Muscle of leg (tissue), 11 donors: ENCODE results near the gene KDM3B. TPM values are rescaled to one million over a fixed set of nuclear protein-coding genes. Genes with fewer than 3 reads are reported as not detected.

Experiments used
- DNase-seq: peaks from one replicate; pipeline ENCODE4 v3.0.0; 2013
- H3K27ac ChIP-seq: one replicate; pipeline ENCODE4 v1.5.1; 2013; ENCODE audit warnings: mild to moderate bottlenecking, low read length, control low read depth
- H3K27me3 ChIP-seq: one replicate; pipeline ENCODE4 v1.6.1; 2013; ENCODE audit warnings: low read length; ENCODE audit not compliant: control insufficient read depth, insufficient read depth
- H3K36me3 ChIP-seq: one replicate; pipeline ENCODE4 v1.6.1; 2013; ENCODE audit warnings: low read length; ENCODE audit not compliant: control insufficient read depth, insufficient read depth
- H3K4me1 ChIP-seq: one replicate; pipeline ENCODE4 v1.6.1; 2013; ENCODE audit warnings: low read length; ENCODE audit not compliant: control insufficient read depth, insufficient read depth
- H3K4me3 ChIP-seq: one replicate; pipeline ENCODE4 v1.5.1; 2013; ENCODE audit warnings: low read length, control low read depth
- H3K9me3 ChIP-seq: replicated peaks from 2 replicates; pipeline ENCODE4 v1.6.1; 2013; ENCODE audit warnings: low read depth, low read length; ENCODE audit not compliant: control insufficient read depth
- WGBS: methylation state at CpG from one replicate; pipeline ENCODE4 v1.1.5; 2013; ENCODE audit warnings: missing lambda C conversion rate; ENCODE audit not compliant: insufficient coverage; 5-methylcytosine and 5-hydroxymethylcytosine counted together
- polyA plus RNA-seq, 8 donors: library from polyadenylated mRNA; unstranded; fragments of 120-200 nt; gene quantifications; one replicate each; pipeline versions ENCODE4 v1.2.1 to v1.2.3, GENCODE V29; 2013; ENCODE audit warnings: inconsistent platforms in 1 of 8, low replicate concordance in 1 of 8; ENCODE audit not compliant: insufficient read length in 8 of 8, insufficient read depth in 1 of 8
- total RNA-seq: library from RNA; stranded (reverse); fragments of 120-200 nt; gene quantifications from one replicate; pipeline ENCODE4 v1.2.4, GENCODE V29; 2013

KDM3B gene
- total and polyA plus RNA-seq, 9 donors: 44.0 to 65.9 (median 55.1) TPM

- H3K27ac ChIP-seq: no peak overlapping the region
- H3K36me3 ChIP-seq: peaks cover 67% of the 10 kb centered on the region
- no peak for DNase-seq
- no peaks in the 10 kb centered on the region for H3K9me3 ChIP-seq
- WGBS: 92% methylated on average over 26 of the region's 32 CpGs
- H3K27me3 ChIP-seq: no peaks in the 10 kb centered on the region
- H3K4me3 ChIP-seq: no peak overlapping the region
- H3K4me1 ChIP-seq: peaks cover 15% of the 10 kb centered on the region
Observed at GRCh38 chr5:138344887-138345622, 7.4 kb upstream of the KDM3B start.

GRCh38 chr5:138346889-138347288, 5.6 kb upstream of the KDM3B start:
- Histone ChIP-seq H3K27me3 (no peaks in the 10 kb centered on the region), H3K36me3 (peaks cover 54% of the 10 kb centered on the region), H3K4me3 (no peak overlapping the region), H3K4me1 (peaks cover 7% of the 10 kb centered on the region), H3K9me3 (no peaks in the 10 kb centered on the region), H3K27ac (no peak overlapping the region)
- no peak for DNase-seq
- whole genome bisulfite sequencing: 91% methylated on average over 13 of the region's 14 CpGs

GRCh38 chr5:138349852-138350562, 2.5 kb upstream of the KDM3B start:
- Histone ChIP-seq H3K36me3 (peaks cover 39% of the 10 kb centered on the region), H3K27ac (peak overlapping the region; percentile 31), H3K4me3 (no peak overlapping the region), H3K4me1 (peaks cover 14% of the 10 kb centered on the region), H3K9me3 (peaks cover 4% of the 10 kb centered on the region), H3K27me3 (no peaks in the 10 kb centered on the region)
- peak; percentile 41 for DNase-seq
- no CpG with 5 or more reads among the region's 1 CpG for WGBS

- H3K27me3 ChIP-seq: no peaks in the 10 kb centered on the region
- H3K27ac ChIP-seq: no peak overlapping the region
- no peak for DNase-seq
- H3K4me3 ChIP-seq: no peak overlapping the region
- H3K36me3 ChIP-seq: peaks cover 34% of the 10 kb centered on the region
- peaks cover 15% of the 10 kb centered on the region for H3K4me1 ChIP-seq
- H3K9me3 ChIP-seq: peaks cover 4% of the 10 kb centered on the region
Observed at GRCh38 chr5:138350563-138350890, 2.0 kb upstream of the KDM3B start.

GRCh38 chr5:138351056-138351455, 1.4 kb upstream of the KDM3B start:
- no peak for DNase-seq
- Histone ChIP-seq H3K4me1 (peaks cover 15% of the 10 kb centered on the region), H3K36me3 (peaks cover 28% of the 10 kb centered on the region), H3K4me3 (no peak overlapping the region), H3K27me3 (no peaks in the 10 kb centered on the region), H3K27ac (no peak overlapping the region), H3K9me3 (peaks cover 4% of the 10 kb centered on the region)
- WGBS: no CpG with 5 or more reads among the region's 1 CpG

GRCh38 chr5:138351517-138351916, 968 bp upstream of the KDM3B start:
- H3K36me3 ChIP-seq: peaks cover 25% of the 10 kb centered on the region
- peaks cover 4% of the 10 kb centered on the region for H3K9me3 ChIP-seq
- H3K27me3 ChIP-seq: no peaks in the 10 kb centered on the region
- no peak overlapping the region for H3K4me3 ChIP-seq
- H3K4me1 ChIP-seq: peaks cover 15% of the 10 kb centered on the region
- no peak for DNase-seq
- H3K27ac ChIP-seq: no peak overlapping the region

GRCh38 chr5:138352722-138353559, 456 bp downstream of the KDM3B start:
- H3K27me3 ChIP-seq: no peaks in the 10 kb centered on the region

GRCh38 chr5:138353560-138354080, 1.1 kb downstream of the KDM3B start:
- Histone ChIP-seq H3K27ac (peak overlapping the region; percentile 98), H3K4me3 (peak overlapping the region; percentile 95), H3K36me3 (peaks cover 5% of the 10 kb centered on the region), H3K4me1 (peaks cover 12% of the 10 kb centered on the region), H3K9me3 (peaks cover 4% of the 10 kb centered on the region), H3K27me3 (no peaks in the 10 kb centered on the region)
- WGBS: 0% methylated on average over 5 of the region's 11 CpGs
- no peak for DNase-seq

More at GRCh38 chr5:138352722-138353559, 456 bp downstream of the KDM3B start:
- H3K4me1 ChIP-seq: peaks cover 13% of the 10 kb centered on the region
- H3K27ac ChIP-seq: peak overlapping the region; percentile 98
- peaks cover 4% of the 10 kb centered on the region for H3K9me3 ChIP-seq
- peaks cover 11% of the 10 kb centered on the region for H3K36me3 ChIP-seq
- DNase-seq: peak; percentile 80
- WGBS: under 1% methylated on average over 82 of the region's 88 CpGs
- peak overlapping the region; percentile 95 for H3K4me3 ChIP-seq

- H3K4me3 ChIP-seq: peak overlapping the region; percentile 95
- no peaks in the 10 kb centered on the region for H3K36me3 ChIP-seq
- H3K27me3 ChIP-seq: no peaks in the 10 kb centered on the region
- DNase-seq: no peak
- peaks cover 4% of the 10 kb centered on the region for H3K9me3 ChIP-seq
- WGBS: 5% methylated on average over 3 of the region's 5 CpGs
- H3K4me1 ChIP-seq: peaks cover 10% of the 10 kb centered on the region
- H3K27ac ChIP-seq: peak overlapping the region; percentile 98
Observed at GRCh38 chr5:138354387-138354786, 1.9 kb downstream of the KDM3B start.

GRCh38 chr5:138354926-138355378, 2.5 kb downstream of the KDM3B start:
- no CpG with 5 or more reads among the region's 6 CpGs for WGBS
- peaks cover 8% of the 10 kb centered on the region for H3K4me1 ChIP-seq
- DNase-seq: peak; percentile 69
- no peak overlapping the region for H3K4me3 ChIP-seq
- no peaks in the 10 kb centered on the region for H3K36me3 ChIP-seq
- H3K27me3 ChIP-seq: no peaks in the 10 kb centered on the region
- peak overlapping the region; percentile 98 for H3K27ac ChIP-seq
- peaks cover 4% of the 10 kb centered on the region for H3K9me3 ChIP-seq
